ENCODE measurements around the gene ENG.

ENG gene

DNA sequence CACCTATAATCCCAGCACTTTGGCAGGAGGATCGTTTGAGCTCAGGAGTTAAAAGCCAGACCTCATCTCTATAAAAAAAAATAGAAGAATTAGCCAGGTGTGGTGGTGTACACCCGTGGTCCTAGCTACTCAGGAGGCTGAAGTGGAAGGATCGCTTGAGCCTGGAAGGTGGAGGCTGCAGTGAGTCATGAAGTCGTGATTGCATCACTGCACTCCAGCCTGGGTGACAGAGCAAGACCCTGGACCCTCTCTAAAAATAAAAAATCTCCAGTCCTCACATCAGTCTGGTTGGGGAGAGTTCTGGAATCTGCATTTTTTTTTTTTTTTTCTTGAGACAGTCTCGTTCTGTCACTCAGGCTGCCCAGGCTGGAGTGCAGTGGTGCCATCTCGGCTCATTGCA is 42.4 kb downstream of the ENG start:
- no peak for DNase-seq

DNA sequence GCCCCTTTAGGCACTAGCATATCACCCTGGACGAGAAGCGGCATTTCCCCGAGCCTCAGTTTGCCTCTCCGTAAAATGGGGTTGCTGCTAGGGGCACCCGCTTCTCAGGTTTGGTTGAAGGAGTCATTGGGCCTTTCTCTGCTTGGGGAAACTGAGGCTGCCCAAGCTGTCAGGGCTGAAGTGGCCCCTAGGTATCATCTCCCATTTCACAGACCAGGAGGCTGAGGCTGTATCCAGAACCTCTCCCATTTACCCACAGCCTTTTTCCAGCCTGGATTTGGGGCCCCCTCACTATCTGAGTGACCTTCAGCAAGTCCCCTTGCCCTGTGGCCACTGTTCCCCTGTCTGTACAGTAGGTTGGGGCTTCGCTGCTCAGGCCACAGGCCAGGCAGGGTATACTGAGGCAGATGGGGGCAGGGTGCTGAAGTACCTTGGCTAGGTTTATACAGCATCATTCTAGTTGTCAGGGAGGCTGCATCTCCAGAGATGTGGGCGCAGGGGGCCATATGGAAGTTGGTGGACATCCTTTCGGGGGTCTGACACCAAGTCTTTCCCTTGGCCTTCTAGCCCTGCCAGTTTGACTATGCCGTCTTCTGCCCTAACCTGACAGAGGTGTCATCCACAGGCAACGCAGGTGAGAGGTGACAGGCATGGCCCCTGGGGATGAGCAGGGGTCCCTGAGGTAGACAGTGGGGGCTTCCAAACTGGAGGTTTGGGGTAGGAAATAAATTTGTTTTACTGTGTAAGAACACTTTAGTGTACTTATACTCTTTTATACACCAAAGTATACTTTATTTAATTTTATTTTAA is 43.9 kb downstream of the ENG start:
- no peak for DNase-seq

DNA sequence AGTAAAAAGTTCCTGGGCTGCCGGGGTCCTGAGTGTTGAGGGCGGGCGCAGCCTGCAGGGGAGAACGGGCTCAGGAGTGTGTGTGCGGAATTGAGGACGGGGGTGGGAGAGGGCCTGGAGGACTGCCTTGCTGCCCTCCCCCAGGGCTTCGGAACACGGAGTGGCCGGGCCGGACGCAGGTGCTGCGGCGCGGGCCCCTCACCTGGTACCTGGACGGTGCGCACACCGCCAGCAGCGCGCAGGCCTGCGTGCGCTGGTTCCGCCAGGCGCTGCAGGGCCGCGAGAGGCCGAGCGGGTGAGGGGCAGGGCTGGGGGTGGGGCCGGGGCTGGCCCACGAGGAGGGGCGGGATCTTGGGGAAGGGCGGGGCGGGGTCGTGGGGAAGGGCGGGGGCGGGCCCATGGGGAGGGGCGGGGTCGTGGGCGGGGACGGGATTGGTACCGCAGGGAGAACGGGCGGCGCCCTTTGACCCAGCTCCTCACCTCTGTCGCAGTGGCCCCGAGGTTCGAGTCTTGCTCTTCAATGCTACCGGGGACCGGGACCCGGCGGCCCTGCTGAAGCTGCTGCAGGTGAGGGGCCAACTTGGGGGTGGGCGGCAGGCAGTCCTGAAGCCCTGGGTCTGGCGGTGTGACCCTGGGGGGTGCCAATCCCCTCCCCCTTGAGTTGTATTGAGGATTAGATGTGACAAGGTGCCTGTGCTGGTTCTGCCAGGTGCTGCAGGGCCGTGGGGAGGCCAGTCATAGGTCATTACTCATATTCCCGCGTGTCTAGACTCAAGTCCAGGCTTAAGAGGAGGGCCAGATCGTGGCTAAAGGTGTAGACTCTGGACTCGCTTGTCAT is 44.7 kb downstream of the ENG start:
- no peak for DNase-seq

DNA sequence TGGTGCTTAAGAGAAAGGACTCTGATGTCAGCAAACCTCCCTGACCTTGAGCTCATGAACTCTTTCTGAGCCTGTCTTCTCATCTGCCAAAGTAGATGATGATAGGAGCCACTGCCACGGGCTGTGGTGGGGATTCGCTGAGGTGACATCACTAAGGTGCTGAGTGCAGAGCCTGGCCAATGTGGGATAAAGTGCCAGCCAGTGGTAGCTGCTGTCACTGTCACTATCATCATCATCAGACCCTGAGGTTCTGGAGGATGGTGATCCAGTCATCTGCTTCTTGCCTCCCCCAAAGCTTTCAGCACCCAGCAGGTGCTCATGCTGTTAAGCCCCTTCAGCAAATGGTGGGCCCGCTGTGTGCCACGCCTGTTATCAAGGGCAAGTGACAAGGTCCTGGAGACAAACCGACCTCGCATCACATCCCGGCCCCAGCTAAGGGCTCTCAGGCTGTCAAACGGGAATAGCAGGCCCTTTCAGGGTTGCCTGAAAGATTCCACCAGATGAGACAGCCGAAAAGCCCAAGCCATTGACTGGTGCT is 45.4 kb downstream of the ENG start:
- DNase-seq = no peak

DNA sequence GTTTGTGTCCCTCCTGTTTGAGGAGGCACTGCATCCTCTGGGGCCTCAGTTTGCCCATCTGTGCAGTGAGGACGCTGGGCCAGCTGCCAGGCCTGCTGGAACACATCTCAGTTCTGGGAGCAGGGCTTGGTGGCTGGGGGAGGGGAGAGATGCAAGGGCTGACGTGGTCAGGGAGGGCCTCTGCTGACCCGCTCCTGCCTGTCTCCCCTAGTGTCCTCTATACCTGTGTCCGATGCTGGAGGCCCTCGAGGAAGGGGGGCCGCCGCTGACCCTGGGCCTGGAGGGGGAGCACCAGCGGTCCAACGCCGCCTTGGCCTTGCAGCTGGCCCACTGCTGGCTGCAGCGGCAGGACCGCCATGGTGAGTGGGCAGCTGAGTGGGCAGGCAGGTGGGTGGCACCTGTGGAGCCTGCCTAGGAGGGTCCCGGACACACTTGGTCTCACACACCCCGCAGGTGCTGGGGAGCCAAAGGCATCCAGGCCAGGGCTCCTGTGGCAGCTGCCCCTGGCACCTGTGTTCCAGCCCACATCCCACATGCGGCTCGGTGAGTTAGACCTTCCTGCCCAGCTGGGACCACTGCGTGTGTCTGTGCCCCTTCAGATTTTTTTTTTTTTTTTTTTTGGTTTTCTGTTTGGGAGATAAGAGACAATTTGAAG is 46.0 kb downstream of the ENG start:
- DNase-seq = no peak

DNA sequence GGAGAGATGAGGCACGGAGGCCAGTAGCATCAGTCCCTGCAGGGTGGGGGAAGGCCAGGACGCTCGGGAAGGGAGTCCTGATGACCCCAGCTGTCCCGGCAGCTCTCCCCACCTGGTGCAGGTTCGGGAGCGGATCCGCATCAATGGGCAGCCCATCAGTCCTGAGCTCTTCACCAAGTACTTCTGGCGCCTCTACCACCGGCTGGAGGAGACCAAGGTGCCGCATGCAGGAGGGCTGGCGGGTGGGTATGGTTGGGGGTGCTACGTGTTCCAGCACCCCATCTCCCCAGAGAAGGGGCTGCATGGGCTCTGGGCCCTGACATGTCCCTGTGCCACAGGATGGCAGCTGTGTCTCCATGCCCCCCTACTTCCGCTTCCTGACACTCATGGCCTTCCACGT is 47.6 kb downstream of the ENG start:
- no peak for DNase-seq

DNA sequence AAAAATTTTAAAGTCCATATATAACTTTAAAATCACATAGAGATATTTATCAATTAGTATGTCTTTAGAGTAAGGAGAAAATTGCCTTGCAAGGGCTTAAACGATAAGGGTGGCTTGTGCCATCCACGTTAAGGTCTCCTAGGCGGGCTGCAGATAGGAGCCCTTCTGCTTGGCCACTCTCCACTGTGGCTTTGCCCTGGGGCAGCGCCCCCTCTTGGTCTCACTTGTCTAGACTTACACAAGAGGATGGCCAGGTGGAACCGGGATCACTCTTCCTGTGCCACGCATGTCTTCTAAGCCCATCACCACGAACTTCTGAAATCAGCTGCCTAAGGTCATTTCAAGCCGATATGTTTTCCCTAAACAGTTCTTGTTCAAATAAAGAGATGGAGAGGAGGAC is 48.8 kb downstream of the ENG start:
- DNase-seq = peak; percentile 39 to 54

DNA sequence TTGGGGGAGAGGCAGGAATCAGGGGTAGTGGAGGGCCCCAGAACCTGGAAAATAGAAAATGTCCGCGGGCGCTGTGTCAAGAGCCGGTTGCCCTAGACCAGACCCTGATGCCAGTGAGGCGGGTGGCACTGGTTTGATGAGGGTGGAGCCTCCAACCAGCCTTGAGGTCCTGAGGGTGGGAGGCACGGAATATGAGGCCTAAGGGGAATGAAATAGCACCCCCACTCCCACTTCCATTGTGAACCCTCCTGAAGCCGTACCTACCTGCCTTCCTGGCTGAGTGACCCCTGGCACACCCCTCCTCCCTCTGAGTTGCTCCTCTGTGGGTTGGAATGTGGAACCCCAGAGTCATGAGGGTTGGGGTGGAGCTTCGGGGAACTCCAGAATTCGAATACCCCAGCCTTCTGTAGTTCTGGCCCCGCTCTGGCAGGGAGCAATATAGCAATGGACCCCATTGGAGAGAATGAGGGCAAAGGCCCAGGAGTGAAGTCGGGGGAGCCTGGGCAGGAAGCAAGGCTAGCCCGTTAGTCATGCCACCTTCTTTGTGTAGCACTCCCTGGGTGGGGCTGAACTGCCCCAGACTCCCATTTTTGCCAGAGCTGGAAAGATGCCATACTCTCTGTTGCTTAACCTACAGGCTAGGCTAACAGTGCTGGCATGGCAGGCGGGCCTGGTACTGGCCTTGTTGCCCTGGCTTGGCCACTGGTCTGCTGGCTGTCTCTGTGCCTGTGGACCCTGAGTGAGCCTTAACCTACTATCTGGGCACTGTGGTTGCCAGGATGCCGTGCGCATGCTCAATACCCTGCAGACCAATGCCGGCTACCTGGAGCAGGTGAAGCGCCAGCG is 50.7 kb downstream of the ENG start:
- DNase-seq = peak; percentile 34 to 40

DNA sequence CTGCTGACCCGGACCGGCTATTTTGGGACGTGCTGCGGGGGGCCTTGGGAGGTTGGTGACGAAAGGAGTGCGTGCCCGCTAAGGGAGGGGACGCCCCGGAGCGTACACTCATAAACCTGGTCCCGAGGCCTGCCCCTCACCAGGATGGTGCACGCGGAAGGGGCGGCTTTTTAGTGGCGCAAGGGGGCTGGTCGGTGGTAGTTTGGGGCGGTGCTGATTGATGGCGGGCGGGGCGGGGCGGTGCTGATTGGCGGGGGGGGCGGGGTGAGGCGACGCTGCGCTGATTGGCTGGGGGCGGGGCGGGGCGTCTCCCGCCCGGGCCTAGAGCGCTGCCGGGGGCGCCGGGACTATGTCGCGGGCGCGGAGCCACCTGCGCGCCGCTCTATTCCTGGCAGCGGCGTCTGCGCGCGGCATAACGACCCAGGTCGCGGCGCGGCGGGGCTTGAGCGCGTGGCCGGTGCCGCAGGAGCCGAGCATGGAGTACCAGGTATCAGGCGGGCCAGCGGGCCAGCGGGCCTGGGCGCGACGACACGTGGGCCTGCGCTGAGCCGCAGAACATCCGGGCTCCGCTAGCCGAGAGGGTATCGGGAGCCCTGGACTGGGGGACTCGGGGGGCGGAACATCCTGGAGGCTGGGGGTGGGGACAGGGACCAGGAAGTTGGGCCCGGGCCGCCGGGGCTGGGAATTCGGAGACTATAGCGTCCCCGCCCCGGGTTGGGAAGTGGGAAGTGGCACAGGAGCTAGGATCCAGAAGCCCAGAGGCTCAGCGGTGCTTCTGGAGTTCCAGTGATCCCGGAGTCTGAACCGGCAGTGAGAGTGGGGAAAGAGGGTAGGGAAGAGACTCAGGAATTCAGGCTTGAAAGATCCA is 51.6 kb downstream of the ENG start, which contains the start of gene FPGS:
Gene FPGS (plus strand): TSS at position 307 of the 868 bp plus-strand sequence. CDS start 43 bp downstream, at position 350.
- peak; percentile 86 to 87 for DNase-seq

DNA sequence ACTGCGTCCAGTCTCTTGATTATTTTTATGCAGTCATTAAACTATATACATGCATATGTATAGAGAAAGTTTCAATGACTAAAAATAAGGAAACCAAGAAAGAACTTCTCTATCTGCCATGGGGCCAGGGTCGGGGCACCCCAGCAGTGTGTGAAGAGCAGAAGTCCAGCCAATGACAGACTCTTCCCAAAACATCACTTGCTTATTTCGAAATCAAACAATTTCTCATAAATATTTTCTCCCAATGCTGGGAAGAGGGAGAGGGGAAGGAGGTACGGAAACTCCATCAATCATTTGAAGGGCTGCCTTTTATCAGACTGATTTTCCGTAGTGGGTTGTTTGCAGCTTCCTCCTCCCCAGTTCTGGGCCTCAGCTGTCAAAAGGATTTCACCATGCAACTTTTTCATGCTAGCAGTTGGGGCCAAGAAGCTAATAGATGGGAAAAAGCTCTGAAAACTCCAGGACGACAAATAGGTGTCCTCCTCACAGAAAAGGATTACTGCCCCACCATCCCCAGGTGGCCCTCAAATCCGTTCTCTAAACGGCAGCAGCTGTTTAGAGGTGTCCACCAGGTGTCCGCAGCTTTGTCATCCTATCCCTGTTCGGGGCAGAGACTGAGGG is 52.4 kb downstream of the ENG start:
- no peak for DNase-seq

DNA sequence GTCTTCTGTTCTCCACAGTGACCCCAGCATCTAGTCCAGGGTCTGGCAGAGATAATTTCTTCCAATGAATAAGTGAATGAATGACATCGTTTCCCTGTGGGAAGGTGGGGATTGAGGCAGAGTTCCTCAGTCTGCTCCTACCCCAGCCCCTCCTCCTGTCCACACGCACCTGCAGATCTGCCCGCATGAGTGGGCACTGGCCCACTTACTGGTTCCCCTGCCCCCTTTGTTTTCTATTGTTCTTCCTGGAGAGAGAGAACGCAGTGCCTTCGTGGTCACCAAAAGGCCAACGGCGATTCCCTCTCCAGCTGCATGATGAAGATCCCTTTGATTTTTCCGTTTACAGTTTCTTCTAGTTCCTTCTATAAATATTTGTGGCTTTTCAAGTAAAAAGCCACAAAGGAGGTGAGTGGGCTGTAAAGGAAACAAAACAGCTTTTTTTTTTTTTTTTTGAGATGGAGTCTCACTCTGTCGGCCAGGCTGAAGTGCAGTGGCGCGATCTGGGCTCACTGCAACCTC is 57.5 kb downstream of the ENG start:
- no peak for DNase-seq

DNA sequence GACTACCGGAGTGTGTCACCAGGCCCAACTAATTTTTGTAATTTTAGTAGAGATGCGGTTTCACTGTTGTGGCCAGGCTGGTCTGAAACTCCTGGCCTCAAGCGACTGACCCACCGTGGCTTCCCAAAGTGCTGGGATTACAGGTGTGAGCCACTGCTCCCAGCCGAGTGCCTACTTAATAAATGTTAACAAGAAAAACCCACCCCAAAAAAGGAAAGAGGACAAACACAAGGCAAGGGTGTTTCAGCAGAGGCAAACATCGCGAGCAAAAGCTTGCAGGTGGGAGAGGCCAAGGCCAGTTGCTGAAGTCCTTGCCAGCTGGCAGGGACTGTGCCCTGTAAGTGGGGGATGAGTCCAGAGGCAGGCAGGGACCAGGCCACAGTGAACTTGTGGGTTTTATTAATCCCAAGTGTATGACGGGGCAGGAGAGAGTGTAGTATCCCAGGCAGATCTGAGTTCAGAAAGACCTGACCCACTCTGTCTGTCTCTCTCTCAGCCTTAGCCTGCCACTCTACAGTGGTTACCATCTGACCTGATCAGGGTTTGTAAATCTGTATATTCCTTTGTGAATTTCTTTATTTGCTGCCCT is 58.1 kb downstream of the ENG start:
- DNase-seq = no peak

DNA sequence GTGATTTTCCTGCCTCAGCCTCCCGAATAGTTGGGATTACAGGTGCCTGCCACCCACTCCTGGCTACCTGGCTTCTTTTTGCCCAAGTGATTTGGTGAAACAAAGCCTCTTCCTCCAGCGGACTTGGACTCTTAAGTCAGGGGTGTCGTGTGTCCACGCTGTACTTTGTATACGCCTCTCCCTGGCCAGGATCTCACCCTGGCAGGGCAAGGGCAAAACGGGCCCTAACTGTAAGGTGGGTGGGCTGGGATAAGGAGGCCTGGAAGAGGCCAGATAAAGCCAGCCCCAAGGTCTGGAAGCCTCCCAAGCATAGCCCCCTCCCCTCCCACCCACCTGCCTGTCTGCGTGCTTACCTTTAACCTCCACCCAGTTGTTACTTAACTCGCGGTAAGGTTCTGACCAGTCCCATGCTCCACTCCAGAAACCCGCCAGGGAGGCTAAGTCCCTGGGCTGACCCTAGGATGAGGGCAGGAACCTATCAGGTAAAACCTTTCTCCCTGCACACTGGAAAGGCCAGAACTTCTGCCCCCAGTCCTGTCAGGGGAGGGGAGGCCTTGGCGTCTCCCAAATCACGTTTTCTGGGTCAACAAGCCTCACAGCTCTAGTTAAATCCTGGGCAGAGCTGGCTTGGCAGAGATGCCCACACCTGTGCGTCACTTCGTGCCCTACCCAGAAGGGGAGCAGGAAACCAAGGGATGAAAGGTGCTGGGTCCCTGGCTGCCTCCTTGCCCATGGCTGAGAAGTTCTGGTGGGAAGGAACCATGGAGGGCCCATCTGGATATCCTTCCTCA is 60.3 kb downstream of the ENG start:
- no peak for DNase-seq

DNA sequence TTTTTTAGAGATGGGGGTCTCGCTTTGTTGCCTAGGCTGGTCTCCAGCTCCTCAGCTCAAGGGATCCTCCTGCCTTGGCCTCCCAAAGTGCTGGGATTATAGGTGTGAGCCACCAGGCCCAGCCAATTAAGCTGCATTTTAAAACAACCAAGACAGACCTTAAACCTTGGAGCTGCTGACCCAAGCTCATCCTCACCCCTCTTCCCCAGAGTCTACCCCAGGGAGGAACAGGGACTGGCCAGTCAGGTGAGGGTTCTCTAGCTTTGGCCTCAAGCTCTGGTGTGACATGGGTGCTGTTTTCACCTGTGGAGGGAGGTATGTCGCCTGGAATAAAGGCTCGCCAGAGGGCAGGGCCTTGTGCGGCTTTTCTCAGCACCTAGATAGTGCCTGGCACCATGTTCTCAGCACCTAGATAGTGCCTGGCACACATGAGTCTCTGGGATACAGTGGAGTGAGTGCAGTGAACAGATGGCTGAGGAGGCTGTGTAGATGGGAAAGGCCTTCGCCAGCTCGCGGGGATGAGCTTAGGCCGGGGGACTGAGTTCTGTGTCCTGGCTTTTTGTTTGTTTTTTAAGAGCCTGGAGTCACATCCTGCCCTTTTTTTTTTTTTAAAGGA is 61.3 kb downstream of the ENG start:
- no peak for DNase-seq

DNA sequence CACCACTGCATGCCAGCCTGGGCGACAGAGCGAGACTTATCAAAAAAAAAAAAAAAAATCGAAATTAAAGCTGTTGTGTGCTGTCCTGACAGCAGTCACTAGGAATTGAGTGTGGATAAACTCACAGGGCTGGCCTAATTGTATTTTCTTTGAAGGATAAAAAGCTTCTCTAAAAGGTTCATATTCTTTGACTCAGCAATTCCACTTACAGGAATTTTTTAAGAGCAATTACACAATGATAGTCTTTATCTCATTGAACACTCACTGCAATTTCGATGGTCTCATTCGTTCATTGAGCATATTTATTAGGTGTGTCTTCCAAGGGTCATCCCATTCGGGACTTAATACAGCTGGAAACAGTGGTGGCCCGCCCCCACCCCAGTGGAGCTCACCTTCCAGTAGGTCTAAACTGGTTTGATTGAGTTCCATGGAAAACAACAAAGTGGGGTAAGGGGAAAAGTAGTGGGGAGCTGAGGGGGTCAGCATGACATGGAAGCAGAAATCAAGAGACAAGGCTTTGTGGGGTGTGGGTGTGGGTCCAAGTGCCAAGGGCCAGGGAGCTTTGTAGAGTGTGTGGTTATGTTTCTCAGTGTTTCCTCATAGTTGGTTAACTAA is 61.9 kb downstream of the ENG start:
- DNase-seq = no peak

DNA sequence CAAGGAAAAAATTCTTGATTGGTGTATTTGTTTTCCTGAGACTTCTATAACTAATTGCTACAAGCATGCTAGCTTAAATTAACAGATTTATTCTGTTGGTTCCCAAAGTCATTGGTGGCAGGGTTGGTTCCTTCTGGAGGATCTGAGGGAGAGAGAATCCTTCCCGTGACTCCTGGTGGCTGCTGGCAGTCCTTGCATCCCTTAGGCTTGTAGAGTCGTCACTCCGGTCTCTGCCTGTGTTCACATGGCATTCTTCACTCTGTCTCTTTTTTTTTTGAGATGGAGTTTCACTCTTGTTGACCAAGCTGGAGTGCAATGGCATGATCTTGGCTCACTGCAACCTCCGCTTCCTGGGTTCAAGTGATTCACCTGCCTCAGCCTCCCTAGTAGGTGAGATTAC is 63.4 kb downstream of the ENG start:
- DNase-seq = no peak

DNA sequence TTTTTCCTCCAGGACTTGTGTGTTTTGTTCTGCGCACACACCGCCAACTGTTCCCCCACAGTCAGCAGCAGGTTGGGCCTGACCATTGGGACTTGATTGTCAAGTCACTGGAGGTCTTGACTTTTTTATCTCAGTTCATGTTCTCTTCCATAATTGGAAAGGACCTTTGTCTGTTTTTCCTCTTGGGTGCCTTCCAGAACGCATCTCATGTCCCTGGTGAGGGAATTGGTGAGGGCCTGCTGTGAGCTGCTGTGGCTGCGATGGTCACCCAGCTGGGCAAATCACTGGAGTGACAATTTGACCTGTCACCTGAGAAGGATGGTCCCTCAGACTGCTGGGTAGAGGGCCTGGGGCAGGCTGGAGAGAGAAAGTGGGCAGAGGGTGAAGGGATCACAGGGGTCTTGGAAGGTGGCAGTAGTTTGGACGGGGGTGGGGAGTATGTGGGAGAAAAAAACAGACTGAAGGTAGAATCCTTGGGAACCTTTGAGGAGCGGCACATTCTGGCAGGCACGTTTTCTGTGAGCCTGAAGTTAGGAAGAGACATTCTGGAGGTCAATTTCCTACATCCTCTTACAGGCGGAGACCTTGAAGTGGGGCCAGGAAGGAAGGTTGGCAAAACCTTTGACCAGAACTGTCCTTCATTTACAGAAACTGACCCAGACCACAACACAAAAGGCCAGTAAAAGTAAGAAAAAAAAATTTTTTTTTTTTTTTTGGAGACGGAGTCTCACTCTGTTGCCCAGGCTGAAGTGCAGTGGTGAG is 64.2 kb downstream of the ENG start:
- DNase-seq = no peak

DNA sequence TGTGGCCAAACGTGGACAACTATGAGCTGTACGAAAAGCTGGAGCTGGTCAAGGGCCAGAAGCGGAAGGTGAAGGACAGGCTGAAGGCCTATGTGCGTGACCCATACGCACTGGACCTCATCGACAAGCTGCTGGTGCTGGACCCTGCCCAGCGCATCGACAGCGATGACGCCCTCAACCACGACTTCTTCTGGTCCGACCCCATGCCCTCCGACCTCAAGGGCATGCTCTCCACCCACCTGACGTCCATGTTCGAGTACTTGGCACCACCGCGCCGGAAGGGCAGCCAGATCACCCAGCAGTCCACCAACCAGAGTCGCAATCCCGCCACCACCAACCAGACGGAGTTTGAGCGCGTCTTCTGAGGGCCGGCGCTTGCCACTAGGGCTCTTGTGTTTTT is 65.3 kb downstream of the ENG start:
- DNase-seq = no peak

Measured in stimulated activated CD4-positive, alpha-beta T cell treated with anti-CD3 and anti-CD28 coated beads, Interleukin-2, amount 100 ng/mL, for 24 hours (primary cell).